OCI-LY7 (cell line): ENCODE results near the gene ABHD15. TPM values are rescaled to one million over a fixed set of nuclear protein-coding genes. Genes with fewer than 3 reads are reported as not detected.

ENCODE experiments used
- BruUV-seq: library from RNA; stranded (reverse); fragments of 400-500 nt; replicated peaks from 2 replicates; lab custom pipeline; 2021; lab: Mats Ljungman, UMichigan
- CTCF ChIA-PET: fragments of 300-600 bp; sonication (Branson Sonifier 250); formaldehyde crosslinking; loops from one replicate; lab custom pipeline; 2022; ENCODE audit warnings: antibody characterized with exemption; ENCODE audit not compliant: unreplicated experiment; lab: Charles Lee
- POLR2A ChIA-PET: fragments of 300-600 bp; sonication (Branson Sonifier 250); formaldehyde crosslinking; loops from one replicate; lab custom pipeline; 2022; ENCODE audit warnings: antibody characterized with exemption; lab: Charles Lee
- DNase-seq: peaks from one replicate; pipeline ENCODE4 v3.0.0-alpha.2; 2015; ENCODE audit warnings: low spot score
- H2AFZ ChIP-seq: fragments of 200-600 bp; sonication (generic), shearing (Covaris generic); 2 replicates; pipeline ENCODE4 v1.6.1; 2014; ENCODE audit warnings: mild to moderate bottlenecking, antibody characterized with exemption, low read length, moderate library complexity
- H3K27ac ChIP-seq: fragments of 200-600 bp; sonication (generic); 2 replicates; pipeline ENCODE4 v1.5.1; 2014; ENCODE audit warnings: mixed run types, low read depth, mild to moderate bottlenecking, moderate library complexity, low read length, inconsistent platforms; ENCODE audit not compliant: poor library complexity, severe bottlenecking
- H3K36me3 ChIP-seq: fragments of 200-600 bp; sonication (generic); 2 replicates; pipeline ENCODE4 v1.6.1; 2014; ENCODE audit warnings: mild to moderate bottlenecking, antibody characterized with exemption, low read length, moderate library complexity, mixed read lengths; ENCODE audit not compliant: insufficient read depth
- H3K4me1 ChIP-seq: fragments of 200-600 bp; sonication (generic); 2 replicates; pipeline ENCODE4 v1.5.1; 2014; ENCODE audit warnings: mild to moderate bottlenecking, low read length; ENCODE audit not compliant: insufficient read depth, poor library complexity, severe bottlenecking
- H3K4me2 ChIP-seq: fragments of 200-600 bp; sonication (generic); 2 replicates; pipeline ENCODE4 v1.6.1; 2014; ENCODE audit warnings: mild to moderate bottlenecking, low read length
- H3K4me3 ChIP-seq: fragments of 200-600 bp; sonication (generic); 2 replicates; pipeline ENCODE4 v1.5.1; 2014; ENCODE audit warnings: mild to moderate bottlenecking, low read depth, low read length; ENCODE audit not compliant: poor library complexity, severe bottlenecking
- H3K79me2 ChIP-seq: fragments of 200-600 bp; sonication (generic); 2 replicates; pipeline ENCODE4 v1.6.1; 2016; ENCODE audit warnings: low read depth, mild to moderate bottlenecking, low read length, moderate library complexity, mixed read lengths; ENCODE audit not compliant: insufficient read depth
- H3K9me2 ChIP-seq: fragments of 200-600 bp; sonication (generic); 2 replicates; pipeline ENCODE4 v1.6.1; 2016; ENCODE audit warnings: mild to moderate bottlenecking, low read length, mixed read lengths; ENCODE audit not compliant: insufficient read depth
- H3K9me3 ChIP-seq: fragments of 200-600 bp; sonication (generic); 2 replicates; pipeline ENCODE4 v1.6.1; 2014; ENCODE audit warnings: mild to moderate bottlenecking, mixed run types, low read length, mixed read lengths
- H4K20me1 ChIP-seq: fragments of 200-600 bp; sonication (generic); 2 replicates; pipeline ENCODE4 v1.6.1; 2014; ENCODE audit warnings: mild to moderate bottlenecking, antibody characterized with exemption, low read length, moderate library complexity, mixed read lengths; ENCODE audit not compliant: insufficient read depth
- CTCF ChIP-seq: fragments of 200-600 bp; sonication (generic); conservative IDR thresholded peaks from 2 replicates; pipeline ENCODE4 v1.5.1; 2014; ENCODE audit warnings: mild to moderate bottlenecking, antibody characterized with exemption, low read length, moderate library complexity, mixed read lengths
- EZH2phosphoT487 ChIP-seq: fragments of 200-600 bp; sonication (generic); IDR thresholded peaks from 2 replicates; pipeline ENCODE4 v1.6.1; 2018; ENCODE audit warnings: low read depth, borderline replicate concordance, mild to moderate bottlenecking, mixed run types, antibody characterized with exemption, low read length, moderate library complexity, mixed read lengths
- intact Hi-C: fragments of 100-400 bp; cut with micrococcal nuclease; formaldehyde crosslinking; loops from one replicate; pipeline ENCODE4 v1.10.0; 2022; ENCODE audit not compliant: unreplicated experiment
- total RNA-seq, 2 experiments: library from RNA; depleted of rRNA in 1 of 2; stranded (reverse); fragments of >200 nt in 1 of 2; shearing (Covaris generic) in 1 of 2; gene quantifications; 2 replicates each; pipeline ENCODE4 v1.2.3, GENCODE V29; 2014 to 2022

ABHD15 gene
- total RNA-seq, 2 experiments from 2014 or later, result 8.5 to 15.3 TPM

- CTCF ChIA-PET, result no interaction called here
- Histone ChIP-seq H3K27ac (no peak overlapping the region), H3K36me3 (peaks cover 82% of the 10 kb centered on the region), H3K9me3 (no peaks in the 10 kb centered on the region), H3K4me1 (peaks cover 17% of the 10 kb centered on the region), H3K4me3 (no peak overlapping the region), H3K79me2 (no peaks in the 10 kb centered on the region), H3K4me2 (no peak overlapping the region), H4K20me1 (no peaks in the 10 kb centered on the region), H3K9me2 (no peaks in the 10 kb centered on the region), H2AFZ (no peak overlapping the region)
- no TSS peak for BruUV-seq
- intact Hi-C loops, result no loop called here
- POLR2A ChIA-PET, result interaction anchor here (0.5 to 2.1 kb wide), 4 partner anchors 8 to 683 kb away, joined by 3 to 4 read pairs (median 4); no protein-coding TSS in a partner anchor
- no peak for TF ChIP-seq CTCF
- TF ChIP-seq EZH2phosphoT487, result no peak
- DNase-seq, result no peak
These were observed 10.8 kb upstream of the ABHD15 start for GRCh38 chr17:29577385-29578211.

- DNase-seq, result no peak
- ChIA-PET CTCF (no interaction called here), POLR2A (interaction anchor here (0.5 to 1.9 kb wide), 2 partner anchors 9 to 223 kb away, joined by 3 to 4 read pairs; no protein-coding TSS in a partner anchor)
- peaks cover 76% of the 10 kb centered on the region for H3K36me3 ChIP-seq
- no peak overlapping the region for H2AFZ ChIP-seq
- H3K27ac ChIP-seq, result no peak overlapping the region
- H3K9me3 ChIP-seq, result no peaks in the 10 kb centered on the region
- H3K9me2 ChIP-seq, result no peaks in the 10 kb centered on the region
- no TSS peak for BruUV-seq
- intact Hi-C loops, result no loop called here
- no peak overlapping the region for H3K4me3 ChIP-seq
- peaks cover 17% of the 10 kb centered on the region for H3K4me1 ChIP-seq
- no peaks in the 10 kb centered on the region for H3K79me2 ChIP-seq
- H3K4me2 ChIP-seq, result no peak overlapping the region
- no peak for TF ChIP-seq CTCF
- no peak for TF ChIP-seq EZH2phosphoT487
- no peaks in the 10 kb centered on the region for H4K20me1 ChIP-seq
These were observed 10.1 kb upstream of the ABHD15 start for GRCh38 chr17:29577001-29577370.
